Psoas muscle (tissue), 8 donors: ENCODE data around the gene FSTL5. TPM values are rescaled to one million over a fixed set of nuclear protein-coding genes. Genes with fewer than 3 reads are reported as not detected.

Source experiments
- ATAC-seq, 4 donors: fragments of 200-7000 bp; cut with Tn5 transposase; one replicate each; pipeline ENCODE4 v1.9.1; 2020; ENCODE audit warnings: moderate library complexity in 3 of 4, mild to moderate bottlenecking in 2 of 4
- DNase-seq, 2 donors: peaks; one replicate each; pipeline ENCODE4 v3.0.0-alpha.2; 2020
- H3K27ac ChIP-seq: fragments of 200-600 bp; one replicate; pipeline ENCODE4 v1.8.0; 2022
- H3K27me3 ChIP-seq, 3 donors: fragments of 200-600 bp in 1 of 3; one replicate each; pipeline versions ENCODE4 v1.6.1 to v1.8.0; 2013 to 2022; ENCODE audit warnings: low read length in 2 of 3, mild to moderate bottlenecking in 2 of 3, moderate library complexity in 1 of 3; ENCODE audit not compliant: insufficient read depth in 3 of 3
- H3K36me3 ChIP-seq, 2 donors: fragments of 200-600 bp in 1 of 2; one replicate each; pipeline versions ENCODE4 v1.6.1 to v1.8.0; 2013 to 2022; ENCODE audit warnings: low read depth in 1 of 2, mild to moderate bottlenecking in 1 of 2, moderate library complexity in 1 of 2; ENCODE audit not compliant: insufficient read depth in 1 of 2
- H3K4me1 ChIP-seq: fragments of 200-600 bp; one replicate; pipeline ENCODE4 v1.8.0; 2022
- H3K4me3 ChIP-seq: fragments of 200-600 bp; one replicate; pipeline ENCODE4 v1.8.0; 2022; ENCODE audit warnings: mild to moderate bottlenecking
- H3K9me3 ChIP-seq: fragments of 200-600 bp; one replicate; pipeline ENCODE4 v1.8.0; 2022
- CTCF ChIP-seq: fragments of 200-600 bp; IDR thresholded peaks from one replicate; pipeline ENCODE4 v1.8.0; 2022; ENCODE audit warnings: antibody characterized with exemption
- whole genome bisulfite sequencing, 3 donors: extraction: QIAGEN DNeasy Blood & Tissue Kit; methylation state at CpG; one replicate each; pipeline versions ENCODE4 v1.1.6 to v1.1.7; 2013; 5-methylcytosine and 5-hydroxymethylcytosine counted together
- intact Hi-C, 2 donors: fragments of 100-400 bp; cut with DNase I; formaldehyde crosslinking; loops; one replicate each; pipeline versions ENCODE4 v1.11.0 to v1.14.2; 2022
- polyA plus RNA-seq, 3 donors: library from polyadenylated mRNA; stranded (reverse); fragments of 200-250 nt; gene quantifications; one replicate each; pipeline ENCODE4 v1.2.3, GENCODE V29; 2013
- total RNA-seq, 4 donors: library from RNA; stranded (reverse); fragmentation: NEBNext Ultra II Directional in 2 of 4; extraction: Animal tissue kit (Norgen Biotek cat#: 25700) in 2 of 4; gene quantifications; one replicate each; pipeline versions ENCODE4 v1.2.1 to v1.2.4, GENCODE V29; 2021 to 2023
- donor health status: healthy with polysubstance abuse.
- donor health status: DM: no; HTN: no; CAD: no; lungs with moderate emphysema.
- donor health status: Bipolar disorder and iron deficiency.
- donor health status: healthy.
- donor health status: DM: yes; HTN: yes; CAD: no.
- donor health status: DM: no; HTN: no; CAD: no.
- donor health status: DM: no; HTN: no; CAD: no.
- donor health status: DM: yes; HTN: yes; CAD: no.

The FSTL5 gene
- total and polyA plus RNA-seq, 7 donors = 0.01 TPM; not detected in 4

- no peaks in the 10 kb centered on the region for H3K4me1 ChIP-seq
- no peak for DNase-seq
- WGBS, 3 donors = 76 to 85% (median 83%) methylated on average over 1 of the region's 1 CpG
- intact Hi-C loops = no loop called here
- H3K9me3 ChIP-seq = peaks cover 5% of the 10 kb centered on the region
- no peaks in the 10 kb centered on the region for H3K27me3 ChIP-seq
- no peaks in the 10 kb centered on the region for H3K36me3 ChIP-seq
- no peak overlapping the region for H3K27ac ChIP-seq
- TF ChIP-seq CTCF = no peak
- no peak overlapping the region for H3K4me3 ChIP-seq
- no peak for ATAC-seq
These were observed 751.9 kb downstream of the FSTL5 start for GRCh38 chr4:161411901-161412300.

GRCh38 chr4:161404346-161405110, 759.3 kb downstream of the FSTL5 start:
- no peak for TF ChIP-seq CTCF
- WGBS, 3 donors = 85% methylated on average over 9 of the region's 9 CpGs
- no peak overlapping the region for H3K27ac ChIP-seq
- intact Hi-C loops = no loop called here
- no peak for DNase-seq
- no peaks in the 10 kb centered on the region for H3K36me3 ChIP-seq
- H3K4me3 ChIP-seq = no peak overlapping the region
- H3K4me1 ChIP-seq = no peaks in the 10 kb centered on the region
- H3K27me3 ChIP-seq = no peaks in the 10 kb centered on the region
- ATAC-seq = no peak
- peaks cover 5% of the 10 kb centered on the region for H3K9me3 ChIP-seq

GRCh38 chr4:161403781-161404180, 760.0 kb downstream of the FSTL5 start:
- intact Hi-C loops = no loop called here
- no peak for TF ChIP-seq CTCF
- ATAC-seq = no peak
- Histone ChIP-seq H3K27ac (no peak overlapping the region), H3K4me3 (no peak overlapping the region), H3K36me3 (no peaks in the 10 kb centered on the region), H3K27me3 (no peaks in the 10 kb centered on the region), H3K9me3 (peaks cover 5% of the 10 kb centered on the region), H3K4me1 (no peaks in the 10 kb centered on the region)
- no peak for DNase-seq
- WGBS, 3 donors = 81 to 92% (median 88%) methylated on average over 3 of the region's 3 CpGs

GRCh38 chr4:161393602-161394001, 770.2 kb downstream of the FSTL5 start:
- ATAC-seq = no peak
- WGBS, 3 donors = 73 to 76% (median 76%) methylated on average over 3 of the region's 3 CpGs
- no peak overlapping the region for H3K4me3 ChIP-seq

More at GRCh38 chr4:161393602-161394001, 770.2 kb downstream of the FSTL5 start:
- DNase-seq = no peak
- no peaks in the 10 kb centered on the region for H3K36me3 ChIP-seq
- H3K27me3 ChIP-seq = no peaks in the 10 kb centered on the region
- no peak overlapping the region for H3K27ac ChIP-seq
- intact Hi-C loops = no loop called here
- no peaks in the 10 kb centered on the region for H3K9me3 ChIP-seq
- TF ChIP-seq CTCF = no peak
- no peaks in the 10 kb centered on the region for H3K4me1 ChIP-seq
